HG02571 (cell line): ENCODE data around the gene FAM163B.

Source experiments
- ATAC-seq: cut with Tn5 transposase; IDR thresholded peaks from one replicate; pipeline ENCODE4 v1.9.1; 2021; ENCODE audit warnings: mild to moderate bottlenecking, moderate library complexity; ENCODE audit not compliant: unreplicated experiment

FAM163B gene

DNA sequence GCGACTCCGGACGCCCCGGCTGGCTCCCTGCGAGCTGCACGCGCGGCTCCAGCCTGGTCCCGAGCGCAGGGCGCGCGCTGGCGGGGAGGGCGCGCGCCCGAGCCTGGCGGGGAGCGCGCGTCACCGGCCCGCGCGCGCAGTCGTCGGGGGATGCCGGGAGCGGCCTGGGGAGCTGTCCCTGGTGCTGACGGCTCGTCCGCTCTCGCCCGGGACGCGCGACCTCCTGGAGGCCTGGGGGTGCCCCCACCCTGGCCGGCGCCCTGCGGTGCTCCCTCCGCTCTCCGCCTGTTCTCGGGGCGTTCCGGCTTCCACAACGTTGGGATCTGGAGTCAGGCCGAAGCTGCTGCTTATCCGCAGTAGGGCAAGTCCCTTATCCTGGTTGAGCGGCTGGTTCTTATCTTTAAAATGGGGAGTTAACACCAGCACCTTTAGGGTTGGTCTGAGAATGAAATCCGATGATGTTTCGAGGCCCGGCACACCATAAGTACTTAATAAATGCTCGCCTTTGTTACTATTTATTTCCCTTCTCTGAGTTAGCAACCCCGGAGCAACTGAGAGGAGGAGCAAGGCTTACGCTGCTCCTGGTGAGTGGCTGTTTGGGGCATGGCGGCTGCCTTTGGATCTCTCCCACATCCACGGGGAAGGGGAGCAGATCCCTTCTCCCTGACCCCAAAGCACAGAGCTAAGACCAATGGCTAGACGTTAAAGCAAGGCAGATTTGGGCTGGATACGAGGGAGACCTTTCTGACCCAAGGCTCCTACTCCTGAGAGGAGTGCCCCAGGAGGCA lies at the start of gene FAM163B:
FAM163B (minus strand) TSS at position 79 of the 788 bp plus-strand sequence. CDS start 29,166 bp downstream, outside the sequence.
- no peak for ATAC-seq

DNA sequence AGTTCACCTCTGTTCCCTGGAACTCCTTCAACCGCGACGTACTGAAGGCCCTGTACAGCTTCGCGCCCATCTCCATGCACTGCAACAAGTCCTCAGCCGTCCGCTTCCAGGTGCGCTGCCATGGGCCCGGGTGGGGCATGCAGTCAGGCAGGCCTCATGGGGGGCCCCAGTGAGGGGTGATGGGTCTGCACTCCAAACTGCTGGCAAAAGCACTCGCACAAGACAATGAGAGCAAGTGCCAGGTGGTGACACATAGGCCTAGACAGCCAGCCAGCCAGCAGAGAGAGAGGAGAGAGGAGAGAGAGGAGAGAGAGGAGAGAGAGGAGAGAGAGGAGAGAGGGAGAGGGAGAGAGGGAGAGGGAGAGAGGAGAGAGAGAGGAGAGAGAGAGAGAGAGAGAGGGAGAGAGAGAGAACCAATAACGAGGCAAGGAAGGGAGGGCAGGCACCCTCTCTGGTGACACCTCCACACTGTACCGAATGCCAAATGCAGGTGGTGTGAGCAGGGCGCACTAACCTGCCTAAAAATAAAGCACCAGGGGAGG lies 48.0 kb upstream of the FAM163B start:
- no peak for ATAC-seq

DNA sequence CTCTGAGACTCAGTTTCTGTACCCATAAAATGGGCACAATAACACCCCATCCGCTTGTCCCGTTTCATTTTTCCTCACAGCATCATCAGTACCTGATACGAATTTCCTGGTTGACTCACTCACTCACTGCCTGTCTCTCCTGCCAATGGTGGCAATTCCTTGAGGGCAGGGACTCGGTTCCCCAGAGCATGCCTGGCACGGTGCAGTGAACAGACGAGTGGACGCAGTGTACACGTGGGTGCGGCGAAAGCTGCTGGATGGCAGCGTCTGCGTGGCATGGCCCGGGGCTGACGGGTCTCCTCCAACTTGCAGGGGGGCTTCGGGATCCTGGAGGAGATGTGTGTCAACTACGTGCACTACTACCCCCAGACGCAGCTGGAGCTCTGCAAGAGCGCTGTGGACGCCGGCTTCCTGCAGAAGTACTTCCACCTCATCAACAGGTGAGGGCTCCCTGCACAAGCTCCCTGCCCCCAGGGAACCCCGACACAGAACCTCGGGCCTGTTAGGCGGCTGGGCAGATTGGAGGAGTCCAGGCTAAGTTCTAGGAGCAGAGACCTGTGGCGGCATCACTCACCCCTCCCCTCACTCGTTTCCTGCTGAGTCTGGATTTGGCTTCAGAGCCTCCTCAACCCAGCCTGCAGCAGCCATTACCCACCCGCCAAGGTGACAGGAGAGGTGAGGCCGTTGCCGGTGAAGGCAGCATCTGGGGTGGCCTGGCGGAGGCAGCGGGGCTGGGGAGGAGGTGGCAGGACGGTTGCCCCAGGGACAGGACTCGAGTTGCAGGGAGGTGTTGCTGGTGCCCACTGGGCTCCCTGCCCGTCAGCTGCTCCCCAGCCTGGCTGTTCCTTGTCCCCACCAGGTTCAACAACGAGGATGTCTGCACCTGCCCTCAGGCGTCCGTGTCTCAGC lies 47.3 kb upstream of the FAM163B start:
- ATAC-seq = no peak

DNA sequence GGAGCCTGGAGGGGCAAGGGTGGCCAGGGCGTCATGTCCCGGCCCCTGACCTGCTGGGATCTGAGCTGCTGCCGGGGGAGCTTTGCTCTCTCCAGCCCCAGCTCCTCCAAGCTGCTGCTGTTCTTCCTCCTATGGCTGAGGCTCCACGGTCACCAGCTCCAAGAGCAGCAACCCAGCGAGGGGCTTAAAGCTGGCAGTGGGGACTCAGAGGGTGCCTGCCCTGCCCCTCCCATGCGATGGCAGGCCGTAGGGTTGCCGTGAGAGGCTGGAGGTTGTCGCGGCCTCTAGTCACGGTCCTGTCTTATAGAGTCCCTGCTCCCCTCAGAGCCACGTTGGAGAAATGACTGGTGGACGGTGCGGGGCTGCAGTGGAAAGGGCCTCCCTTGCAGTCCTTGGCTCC lies 46.5 kb upstream of the FAM163B start:
- ATAC-seq = no peak

DNA sequence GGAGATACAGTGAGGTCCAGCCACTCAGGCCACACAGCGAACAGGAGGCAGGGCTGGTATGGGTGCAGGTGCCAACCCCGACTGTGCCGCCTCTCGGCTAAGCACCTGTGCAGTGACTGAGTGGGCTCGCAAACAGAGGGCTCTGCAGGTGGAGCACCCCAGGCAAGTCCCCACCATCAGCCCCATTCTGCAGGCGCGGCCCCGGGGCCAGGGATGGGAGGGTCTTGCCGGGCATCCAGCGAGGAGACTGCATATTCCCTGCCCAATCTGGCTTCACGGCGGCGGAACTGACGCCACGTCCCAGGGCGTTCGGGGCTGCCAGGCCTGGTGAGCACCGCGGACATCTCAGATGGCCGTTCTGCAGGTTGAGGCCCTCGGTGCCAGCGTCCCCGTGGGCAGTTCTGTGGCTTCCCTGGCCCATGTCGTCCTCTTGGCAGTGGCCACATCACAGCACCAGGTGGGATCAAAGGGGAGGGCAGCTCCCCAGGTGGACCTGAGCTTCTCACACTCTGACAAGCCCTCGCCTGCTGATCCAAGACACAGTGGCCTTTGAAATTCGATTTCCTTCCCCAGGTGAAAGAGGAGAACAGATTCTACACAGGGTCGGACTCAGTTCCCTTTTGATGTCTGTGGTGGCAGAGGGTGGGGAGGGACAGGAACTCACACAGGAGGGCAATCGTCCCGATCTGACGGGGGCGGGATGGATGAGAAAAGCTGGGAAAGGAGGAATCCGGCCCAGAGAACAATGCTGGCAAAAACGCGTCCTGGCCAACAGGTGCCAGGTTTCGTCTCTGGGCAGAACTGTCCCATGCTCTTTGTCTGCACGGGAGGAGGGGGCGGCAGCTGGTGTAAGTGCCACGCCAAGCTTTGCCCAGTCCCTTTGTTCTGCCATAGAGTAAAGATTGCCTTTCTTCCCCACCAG lies 45.8 kb upstream of the FAM163B start:
- no peak for ATAC-seq

DNA sequence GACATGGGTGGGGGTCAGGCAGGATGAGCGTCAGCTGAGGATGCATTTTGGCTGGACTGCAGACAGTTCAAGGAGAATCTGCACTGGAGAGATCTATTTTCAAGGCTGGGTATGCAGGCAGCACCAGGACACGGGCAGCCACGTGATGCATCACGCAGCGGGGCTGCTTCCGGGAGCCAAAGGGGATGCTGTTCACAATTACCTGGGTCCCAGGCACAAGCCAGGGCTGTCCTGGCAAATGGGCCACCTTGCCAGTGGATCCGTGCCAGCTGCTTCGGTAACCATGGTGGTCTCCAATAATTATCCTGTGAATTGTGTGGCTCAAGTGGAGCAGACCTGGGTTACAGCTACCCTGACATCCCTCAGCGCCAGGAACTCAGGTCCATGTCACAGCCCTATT lies 44.4 kb upstream of the FAM163B start:
- ATAC-seq = no peak

DNA sequence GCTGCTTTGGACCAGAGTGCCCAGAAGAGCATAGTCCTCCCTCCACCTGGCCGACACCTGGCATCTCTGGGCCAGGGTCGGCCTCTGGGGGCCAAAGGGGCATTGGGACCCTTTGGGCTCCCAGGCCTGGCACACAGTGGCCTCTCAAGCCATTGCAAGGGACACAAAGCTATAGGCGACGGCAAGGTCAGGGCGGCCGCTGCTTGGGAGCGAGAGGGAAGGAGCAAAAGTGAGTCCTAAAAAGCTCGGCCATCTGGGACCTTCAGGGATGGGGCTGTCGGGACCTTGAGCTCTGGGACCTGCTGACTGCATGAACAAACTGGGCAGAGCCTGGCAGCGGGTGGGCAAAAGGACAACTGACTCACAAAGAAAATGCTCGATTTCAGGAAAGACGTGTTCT lies 40.8 kb upstream of the FAM163B start:
- ATAC-seq = no peak

DNA sequence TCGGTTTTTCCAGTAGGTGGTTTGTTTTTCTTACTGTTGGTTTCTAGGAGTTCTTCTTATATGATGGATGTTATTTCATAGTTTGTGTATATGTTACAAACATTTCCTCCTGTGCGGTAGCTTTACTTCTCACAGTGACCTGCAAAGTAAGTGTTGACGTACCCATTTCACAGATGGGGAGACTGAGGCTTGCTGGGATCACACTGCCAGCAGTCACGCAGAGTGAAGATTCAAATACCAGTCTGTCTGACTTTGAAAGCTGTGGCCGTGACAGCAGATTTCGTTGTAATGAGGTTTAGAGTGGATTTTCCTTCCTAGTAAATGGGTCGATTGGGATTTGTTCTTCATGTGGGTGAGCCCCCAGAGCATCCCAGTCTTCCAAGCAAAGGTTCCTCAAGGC lies 40.0 kb upstream of the FAM163B start:
- no peak for ATAC-seq

DNA sequence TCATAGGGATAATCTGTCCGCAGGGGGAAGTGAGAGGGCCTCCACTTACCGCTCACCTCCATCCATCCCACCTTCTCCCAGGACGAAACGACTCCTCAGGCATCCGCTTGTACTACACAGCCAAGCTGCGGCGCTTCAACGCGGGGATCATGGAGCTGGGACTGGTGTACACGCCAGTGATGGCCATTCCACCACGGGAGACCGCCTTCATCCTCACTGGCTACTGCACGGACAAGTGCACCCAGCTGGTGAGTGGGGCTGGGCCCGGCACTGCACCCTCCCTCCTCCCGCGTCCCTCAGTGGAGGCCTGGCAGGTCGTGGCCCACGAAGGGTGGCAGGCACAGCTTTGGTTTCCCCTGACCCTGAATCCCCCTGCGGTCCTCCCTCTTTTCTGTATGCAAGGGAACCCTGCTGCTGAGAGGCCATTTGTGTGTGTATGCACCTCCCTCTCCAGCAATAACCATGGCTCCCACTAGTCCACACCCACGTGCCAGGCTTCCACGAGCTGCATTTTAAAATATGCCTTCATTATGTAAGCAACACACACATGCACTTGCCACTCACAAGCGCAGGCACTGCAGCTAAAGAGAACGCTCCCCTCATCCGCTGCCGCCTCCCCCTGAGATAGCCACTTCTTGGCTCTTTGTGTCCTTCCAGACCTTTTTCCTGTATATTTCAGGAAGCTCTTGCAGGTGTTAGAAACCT lies 38.7 kb upstream of the FAM163B start:
- ATAC-seq = no peak

DNA sequence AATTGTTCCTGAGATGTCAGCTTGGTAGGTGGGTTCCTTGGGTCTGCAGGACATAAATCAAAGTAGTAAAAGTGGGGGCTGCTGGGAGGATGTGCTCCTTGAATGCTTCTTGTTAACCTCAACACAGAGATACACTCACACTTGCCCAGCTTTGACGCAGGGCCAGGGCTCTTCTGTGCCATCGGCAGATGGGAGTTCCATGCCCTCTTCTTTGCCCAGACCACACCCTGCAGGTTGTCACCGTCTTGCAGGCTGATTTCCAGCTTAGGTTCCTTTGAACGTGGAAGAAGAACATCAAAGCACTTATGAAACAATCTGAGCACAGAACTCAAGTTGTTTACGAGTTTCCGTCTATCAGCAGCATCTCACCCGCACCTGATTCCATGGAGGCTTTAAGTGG lies 38.0 kb upstream of the FAM163B start:
- no peak for ATAC-seq

DNA sequence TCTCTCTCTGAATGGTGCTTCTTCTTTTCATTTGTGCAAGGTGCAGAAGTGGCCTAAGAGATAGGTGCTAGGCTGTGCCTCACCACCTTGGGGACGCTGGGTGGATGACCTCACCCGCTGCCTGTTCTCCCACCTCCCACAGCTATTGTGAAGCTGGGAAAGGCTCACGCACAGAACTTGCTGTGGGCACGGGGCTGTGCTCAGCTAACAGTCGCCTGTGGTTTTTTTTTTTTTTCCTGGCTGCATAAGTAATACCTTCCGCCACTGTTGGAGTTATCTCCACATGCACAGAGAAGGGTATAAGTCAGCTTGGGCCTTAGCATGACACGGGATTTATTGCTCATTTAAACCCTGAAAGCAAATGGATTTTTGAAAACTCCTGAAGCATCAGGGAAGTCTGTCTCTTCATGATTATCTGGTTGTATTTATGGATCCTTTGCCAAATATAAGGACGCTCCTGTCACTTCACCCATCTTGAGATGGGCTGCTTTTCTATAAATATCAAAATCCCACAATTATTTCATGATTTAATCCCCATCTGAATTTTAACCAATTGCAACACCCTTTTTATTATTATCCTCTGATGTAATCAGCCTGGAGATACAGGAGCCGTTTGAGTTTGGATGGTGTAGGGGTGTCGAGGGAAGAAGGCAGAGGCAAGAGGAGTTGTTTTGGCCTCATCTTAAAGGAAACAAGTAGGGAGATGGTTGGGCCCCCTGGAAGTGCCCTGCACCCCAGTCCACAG lies 36.0 kb upstream of the FAM163B start:
- no peak for ATAC-seq

DNA sequence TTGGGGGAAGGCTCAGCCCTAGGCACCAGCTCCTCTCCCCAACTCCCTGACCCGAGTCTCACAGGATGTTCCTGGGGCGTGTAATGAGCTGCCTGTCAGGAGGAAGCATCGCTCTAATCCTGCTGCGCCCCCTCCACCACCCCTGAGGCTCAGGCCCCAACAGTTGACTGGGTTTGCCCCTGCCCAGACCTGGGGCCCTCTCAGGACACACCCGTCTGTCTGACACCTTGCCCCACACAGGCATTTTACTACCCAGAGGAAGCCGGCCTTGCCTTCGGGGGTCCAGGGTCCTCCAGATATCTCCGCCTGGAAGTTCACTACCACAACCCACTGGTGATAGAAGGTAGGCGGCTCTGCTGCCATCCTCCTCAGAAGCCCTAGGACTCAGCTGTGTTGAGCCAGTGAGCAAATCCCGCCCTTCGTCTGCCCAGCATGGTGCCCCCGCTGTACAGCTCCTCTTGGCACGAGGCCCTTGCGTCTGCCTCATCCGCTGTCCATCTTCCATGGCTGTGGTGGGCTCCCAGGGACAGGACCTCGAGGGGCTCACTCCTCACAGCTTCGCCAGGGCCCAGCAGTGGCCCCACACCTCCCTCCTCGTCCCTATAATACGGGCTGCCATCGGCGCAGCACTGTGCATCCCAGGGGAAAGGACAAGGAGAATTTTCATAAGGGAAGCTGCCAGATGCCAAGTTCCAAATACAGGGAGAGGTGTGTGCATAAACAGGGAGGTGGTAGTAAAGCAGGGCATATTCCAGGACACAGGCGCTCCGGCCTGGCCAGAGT lies 35.0 kb upstream of the FAM163B start:
- no peak for ATAC-seq

DNA sequence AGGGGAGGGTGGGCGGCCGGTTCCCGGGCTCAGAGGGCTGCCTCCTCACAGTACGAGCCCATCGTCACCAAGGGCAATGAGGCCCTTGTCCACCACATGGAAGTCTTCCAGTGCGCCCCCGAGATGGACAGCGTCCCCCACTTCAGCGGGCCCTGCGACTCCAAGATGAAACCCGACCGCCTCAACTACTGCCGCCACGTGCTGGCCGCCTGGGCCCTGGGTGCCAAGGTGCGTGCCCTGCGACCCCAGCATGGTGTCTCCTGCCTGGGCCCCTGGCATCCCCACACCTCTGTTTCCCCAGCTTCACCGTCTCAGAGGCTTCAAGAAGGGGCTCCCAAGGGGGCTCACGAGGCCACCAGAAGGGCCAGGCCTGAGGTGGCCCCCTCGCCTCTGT lies 34.2 kb upstream of the FAM163B start:
- ATAC-seq = no peak

DNA sequence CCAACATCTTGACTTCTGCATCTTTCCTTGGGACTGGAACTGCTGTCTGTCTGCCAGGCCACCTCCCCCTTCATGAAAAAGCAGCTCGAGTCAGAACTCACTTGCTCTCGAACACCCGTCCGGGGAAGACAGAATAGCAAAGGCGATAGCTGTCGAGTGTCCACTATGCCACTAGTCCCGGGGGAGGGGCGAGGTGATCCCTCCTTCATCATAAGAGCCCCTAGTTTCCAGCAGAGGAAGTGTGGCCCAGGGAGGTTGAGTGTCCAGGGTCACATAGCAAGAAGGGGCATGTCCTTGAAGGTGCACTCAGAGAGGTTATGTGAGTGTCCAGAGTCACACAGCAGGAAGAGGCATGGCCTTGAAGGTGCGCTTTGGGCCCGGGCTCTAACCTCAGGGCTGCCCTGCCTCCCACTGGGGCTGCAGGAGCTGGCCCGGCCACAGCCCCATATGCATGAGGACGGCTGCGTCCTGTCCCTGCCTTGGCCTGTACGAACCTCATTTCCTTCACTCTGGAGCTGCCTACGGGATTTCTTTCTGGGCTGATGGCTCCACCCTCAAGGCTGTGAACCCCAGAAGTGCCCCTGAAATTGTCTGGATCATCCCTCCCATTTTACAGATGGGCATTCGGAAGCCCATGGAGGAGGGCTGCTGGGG lies 33.6 kb upstream of the FAM163B start:
- ATAC-seq = no peak

DNA sequence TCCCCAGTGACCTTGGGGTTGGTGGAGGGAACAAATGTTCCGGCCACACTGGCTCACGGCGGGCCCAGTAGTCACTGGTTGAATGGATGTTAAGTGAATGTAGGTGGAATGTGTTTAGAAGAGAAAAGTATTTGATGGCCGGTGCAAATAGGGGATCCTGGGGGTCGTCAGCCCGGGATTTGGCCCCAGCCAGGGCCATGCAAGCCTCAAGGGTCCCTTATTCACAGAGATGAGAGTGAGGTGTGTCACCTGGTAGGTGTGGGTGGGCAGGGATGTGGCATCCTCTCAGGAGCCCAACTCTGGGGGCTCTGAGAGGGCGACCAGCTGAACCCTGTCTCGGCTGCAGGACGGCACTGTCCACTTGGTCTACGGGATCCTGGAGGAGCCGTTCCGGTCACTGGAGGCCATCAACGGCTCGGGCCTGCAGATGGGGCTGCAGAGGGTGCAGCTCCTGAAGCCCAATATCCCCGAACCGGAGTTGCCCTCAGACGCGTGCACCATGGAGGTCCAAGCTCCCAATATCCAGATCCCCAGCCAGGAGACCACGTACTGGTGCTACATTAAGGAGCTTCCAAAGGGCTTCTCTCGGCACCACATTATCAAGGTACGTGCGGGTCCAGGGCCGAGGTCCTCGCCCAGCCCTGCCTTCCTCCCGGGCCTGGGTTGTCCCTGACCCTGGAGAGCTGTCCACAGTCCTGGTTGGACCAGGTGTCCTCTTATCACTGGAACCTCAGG lies 32.8 kb upstream of the FAM163B start:
- no peak for ATAC-seq

DNA sequence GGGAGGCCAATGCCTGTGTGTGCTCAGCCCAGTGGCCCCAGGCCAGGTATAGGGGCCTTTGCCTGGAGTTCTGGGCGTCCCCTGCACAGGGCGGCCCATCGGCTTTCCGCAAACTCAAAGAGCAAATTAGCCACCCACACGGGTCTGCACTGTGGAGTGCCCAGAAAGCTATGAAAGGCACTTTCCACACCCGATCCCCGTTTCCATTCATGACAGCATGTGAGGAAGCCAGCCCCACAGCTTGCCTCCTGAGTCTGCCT lies 32.1 kb upstream of the FAM163B start:
- ATAC-seq = no peak

DNA sequence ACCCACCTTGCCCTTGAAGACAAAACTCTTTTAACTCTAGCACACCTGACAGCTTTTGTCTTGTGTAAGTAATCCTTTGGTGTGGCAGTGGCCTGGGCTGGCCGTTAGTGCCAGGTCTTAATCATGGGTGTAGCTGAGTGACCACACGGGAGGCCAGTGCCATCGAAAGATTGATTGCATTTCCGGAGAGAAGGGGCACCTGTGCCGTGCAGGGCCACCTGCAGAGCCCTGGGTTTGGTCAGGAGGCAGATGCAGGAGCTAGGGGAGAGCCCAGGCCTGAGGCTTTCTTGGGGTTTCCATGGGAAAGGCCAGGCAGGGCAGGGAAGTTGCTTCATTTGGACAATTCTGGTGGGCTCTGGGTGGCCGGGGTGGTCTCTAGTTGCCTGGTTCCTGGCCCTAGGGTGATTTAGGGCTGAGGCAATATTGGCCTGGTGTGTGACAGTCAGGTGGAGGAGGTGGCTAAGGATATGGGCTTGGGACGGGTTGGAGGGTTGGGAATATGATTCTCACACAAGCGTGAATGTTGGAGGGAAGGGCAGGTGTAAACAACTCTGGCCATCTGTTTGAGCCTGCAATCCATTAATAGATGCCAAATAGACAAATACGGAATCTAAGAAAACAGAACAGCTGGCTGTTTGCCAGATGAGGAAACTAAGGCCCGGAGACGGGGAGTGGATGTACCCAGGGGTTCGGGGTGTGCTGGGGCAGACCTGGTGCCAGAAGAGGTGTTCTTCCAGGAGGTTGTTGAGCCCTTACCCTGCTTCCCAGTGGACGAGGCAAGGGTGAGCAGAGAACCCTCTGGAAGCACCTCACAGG lies 31.6 kb upstream of the FAM163B start:
- no peak for ATAC-seq
